SK-N-SH treated with all-trans-retinoic acid at 6 μM for 48 hours (cell line): ENCODE results near the gene PYDC1.

Source experiments
- BACH2 ChIP-seq: fragments of 250-450 bp; sonication (Bioruptor Pico); IDR thresholded peaks from 2 replicates; pipeline ENCODE4 v1.9.0; 2021; ENCODE audit warnings: mild to moderate bottlenecking, borderline replicate concordance
- OSR1 ChIP-seq: fragments of 250-450 bp; sonication (Bioruptor Pico); IDR thresholded peaks from 2 replicates; pipeline ENCODE4 v1.8.0; 2022; ENCODE audit warnings: moderate library complexity, mild to moderate bottlenecking, inconsistent platforms
- RARB ChIP-seq: fragments of 250-450 bp; sonication (Bioruptor Pico); IDR thresholded peaks from 2 replicates; pipeline ENCODE4 v1.8.0; 2021; ENCODE audit warnings: mild to moderate bottlenecking, moderate library complexity
- TOX ChIP-seq: fragments of 250-450 bp; sonication (Bioruptor Pico); IDR thresholded peaks from 2 replicates; pipeline ENCODE4 v1.8.0; 2021; ENCODE audit warnings: mild to moderate bottlenecking, moderate library complexity, borderline replicate concordance

- no peak for TF ChIP-seq OSR1 (CRISPR knock-in tag)
- no peak for TF ChIP-seq BACH2 (CRISPR knock-in tag)
- no peak for TF ChIP-seq TOX (CRISPR knock-in tag)
- TF ChIP-seq RARB (CRISPR knock-in tag): no peak
Observed at GRCh38 chr16:31201582-31202413, 15.1 kb downstream of the PYDC1 start.
